HEK293 (cell line): Measurements from ENCODE around the gene CDH23.

ENCODE experiments used
- ZBTB17 ChIP-seq: fragments of 450-650 bp; formaldehyde crosslinking; IDR thresholded peaks from 2 replicates; pipeline ENCODE4 v1.5.1; 2016; ENCODE audit warnings: missing biosample characterization, missing genetic modification characterization
- ZBTB7A ChIP-seq: fragments of 450-650 bp; formaldehyde crosslinking; IDR thresholded peaks from 2 replicates; pipeline ENCODE4 v1.5.1; 2016; ENCODE audit warnings: low read depth, missing biosample characterization, missing genetic modification characterization
- ZNF138 ChIP-seq: fragments of 450-650 bp; formaldehyde crosslinking; IDR thresholded peaks from 2 replicates; pipeline ENCODE4 v1.5.1; 2016; ENCODE audit warnings: missing biosample characterization, missing genetic modification characterization, borderline replicate concordance
- TF ChIP-seq, protein P1 (sequence below): fragments of 450-650 bp; formaldehyde crosslinking; IDR thresholded peaks from 2 replicates; pipeline ENCODE4 v1.5.1; 2016; ENCODE audit warnings: missing biosample characterization, missing genetic modification characterization
- TF ChIP-seq, protein P2 (sequence below): fragments of 450-650 bp; formaldehyde crosslinking; IDR thresholded peaks from 2 replicates; pipeline ENCODE4 v1.5.1; 2016; ENCODE audit warnings: missing biosample characterization, missing genetic modification characterization
- TF ChIP-seq, protein P3 (sequence below): fragments of 450-650 bp; IDR thresholded peaks from 2 replicates; pipeline ENCODE4 v1.5.1; 2018; ENCODE audit warnings: missing biosample characterization, mild to moderate bottlenecking, missing genetic modification characterization

DNA sequence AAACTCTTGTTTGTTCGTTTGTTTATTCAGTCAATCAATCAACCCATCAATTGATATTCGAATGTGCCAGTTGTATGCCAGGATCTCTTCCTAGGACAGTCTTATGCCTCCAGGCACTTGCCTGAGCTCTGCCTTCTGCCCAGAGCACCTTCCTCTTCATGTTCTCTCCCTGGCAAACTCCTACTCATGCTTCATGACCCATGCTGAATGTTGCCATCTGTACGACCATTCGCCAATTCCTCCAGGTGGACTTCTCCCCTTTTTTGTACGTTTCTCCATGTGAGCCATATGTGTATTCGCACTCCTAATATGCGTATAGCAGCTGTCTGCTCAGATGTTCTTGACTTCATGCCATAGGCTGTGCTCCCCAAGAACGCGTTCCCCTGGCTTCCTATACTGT, 180.1 kb downstream of the CDH23 start:
- TF ChIP-seq, protein P1, sequence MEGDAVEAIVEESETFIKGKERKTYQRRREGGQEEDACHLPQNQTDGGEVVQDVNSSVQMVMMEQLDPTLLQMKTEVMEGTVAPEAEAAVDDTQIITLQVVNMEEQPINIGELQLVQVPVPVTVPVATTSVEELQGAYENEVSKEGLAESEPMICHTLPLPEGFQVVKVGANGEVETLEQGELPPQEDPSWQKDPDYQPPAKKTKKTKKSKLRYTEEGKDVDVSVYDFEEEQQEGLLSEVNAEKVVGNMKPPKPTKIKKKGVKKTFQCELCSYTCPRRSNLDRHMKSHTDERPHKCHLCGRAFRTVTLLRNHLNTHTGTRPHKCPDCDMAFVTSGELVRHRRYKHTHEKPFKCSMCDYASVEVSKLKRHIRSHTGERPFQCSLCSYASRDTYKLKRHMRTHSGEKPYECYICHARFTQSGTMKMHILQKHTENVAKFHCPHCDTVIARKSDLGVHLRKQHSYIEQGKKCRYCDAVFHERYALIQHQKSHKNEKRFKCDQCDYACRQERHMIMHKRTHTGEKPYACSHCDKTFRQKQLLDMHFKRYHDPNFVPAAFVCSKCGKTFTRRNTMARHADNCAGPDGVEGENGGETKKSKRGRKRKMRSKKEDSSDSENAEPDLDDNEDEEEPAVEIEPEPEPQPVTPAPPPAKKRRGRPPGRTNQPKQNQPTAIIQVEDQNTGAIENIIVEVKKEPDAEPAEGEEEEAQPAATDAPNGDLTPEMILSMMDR (tag by site-specific recombination), result no peak
- TF ChIP-seq, protein P2, sequence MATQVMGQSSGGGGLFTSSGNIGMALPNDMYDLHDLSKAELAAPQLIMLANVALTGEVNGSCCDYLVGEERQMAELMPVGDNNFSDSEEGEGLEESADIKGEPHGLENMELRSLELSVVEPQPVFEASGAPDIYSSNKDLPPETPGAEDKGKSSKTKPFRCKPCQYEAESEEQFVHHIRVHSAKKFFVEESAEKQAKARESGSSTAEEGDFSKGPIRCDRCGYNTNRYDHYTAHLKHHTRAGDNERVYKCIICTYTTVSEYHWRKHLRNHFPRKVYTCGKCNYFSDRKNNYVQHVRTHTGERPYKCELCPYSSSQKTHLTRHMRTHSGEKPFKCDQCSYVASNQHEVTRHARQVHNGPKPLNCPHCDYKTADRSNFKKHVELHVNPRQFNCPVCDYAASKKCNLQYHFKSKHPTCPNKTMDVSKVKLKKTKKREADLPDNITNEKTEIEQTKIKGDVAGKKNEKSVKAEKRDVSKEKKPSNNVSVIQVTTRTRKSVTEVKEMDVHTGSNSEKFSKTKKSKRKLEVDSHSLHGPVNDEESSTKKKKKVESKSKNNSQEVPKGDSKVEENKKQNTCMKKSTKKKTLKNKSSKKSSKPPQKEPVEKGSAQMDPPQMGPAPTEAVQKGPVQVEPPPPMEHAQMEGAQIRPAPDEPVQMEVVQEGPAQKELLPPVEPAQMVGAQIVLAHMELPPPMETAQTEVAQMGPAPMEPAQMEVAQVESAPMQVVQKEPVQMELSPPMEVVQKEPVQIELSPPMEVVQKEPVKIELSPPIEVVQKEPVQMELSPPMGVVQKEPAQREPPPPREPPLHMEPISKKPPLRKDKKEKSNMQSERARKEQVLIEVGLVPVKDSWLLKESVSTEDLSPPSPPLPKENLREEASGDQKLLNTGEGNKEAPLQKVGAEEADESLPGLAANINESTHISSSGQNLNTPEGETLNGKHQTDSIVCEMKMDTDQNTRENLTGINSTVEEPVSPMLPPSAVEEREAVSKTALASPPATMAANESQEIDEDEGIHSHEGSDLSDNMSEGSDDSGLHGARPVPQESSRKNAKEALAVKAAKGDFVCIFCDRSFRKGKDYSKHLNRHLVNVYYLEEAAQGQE, result no peak
- TF ChIP-seq, protein P3, sequence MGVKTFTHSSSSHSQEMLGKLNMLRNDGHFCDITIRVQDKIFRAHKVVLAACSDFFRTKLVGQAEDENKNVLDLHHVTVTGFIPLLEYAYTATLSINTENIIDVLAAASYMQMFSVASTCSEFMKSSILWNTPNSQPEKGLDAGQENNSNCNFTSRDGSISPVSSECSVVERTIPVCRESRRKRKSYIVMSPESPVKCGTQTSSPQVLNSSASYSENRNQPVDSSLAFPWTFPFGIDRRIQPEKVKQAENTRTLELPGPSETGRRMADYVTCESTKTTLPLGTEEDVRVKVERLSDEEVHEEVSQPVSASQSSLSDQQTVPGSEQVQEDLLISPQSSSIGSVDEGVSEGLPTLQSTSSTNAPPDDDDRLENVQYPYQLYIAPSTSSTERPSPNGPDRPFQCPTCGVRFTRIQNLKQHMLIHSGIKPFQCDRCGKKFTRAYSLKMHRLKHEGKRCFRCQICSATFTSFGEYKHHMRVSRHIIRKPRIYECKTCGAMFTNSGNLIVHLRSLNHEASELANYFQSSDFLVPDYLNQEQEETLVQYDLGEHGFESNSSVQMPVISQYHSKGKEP (tag by site-specific recombination), result no peak
- TF ChIP-seq ZBTB7A, result no peak
- TF ChIP-seq ZNF138 (tag by site-specific recombination), result no peak
- no peak for TF ChIP-seq ZBTB17
